ENCODE data around the gene TAGAP.

TAGAP gene

GRCh38 chr6:159071843-159072769, 27.3 kb upstream of the TAGAP start:
- no peak for DNase-seq (ENCODE audit: low read depth in 2 of 2)

- no peak for DNase-seq (ENCODE audit: low read depth in 2 of 2)
These were observed 24.2 kb upstream of the TAGAP start for GRCh38 chr6:159068904-159069578.

GRCh38 chr6:159067334-159067733, 22.5 kb upstream of the TAGAP start:
- DNase-seq (ENCODE audit: low read depth in 2 of 2): no peak

GRCh38 chr6:159066483-159066882, 21.7 kb upstream of the TAGAP start:
- no peak for DNase-seq (ENCODE audit: low read depth in 2 of 2)

GRCh38 chr6:159065759-159066329, 21.1 kb upstream of the TAGAP start:
- no peak for DNase-seq (ENCODE audit: low read depth in 2 of 2)

GRCh38 chr6:159065091-159065490, 20.3 kb upstream of the TAGAP start:
- DNase-seq (ENCODE audit: low read depth in 2 of 2): no peak

- DNase-seq (ENCODE audit: low read depth in 2 of 2): no peak
These were observed 19.7 kb upstream of the TAGAP start for GRCh38 chr6:159064477-159064876.

GRCh38 chr6:159063549-159063948, 18.8 kb upstream of the TAGAP start:
- no peak for DNase-seq (ENCODE audit: low read depth in 2 of 2)

GRCh38 chr6:159062976-159063375, 18.2 kb upstream of the TAGAP start:
- DNase-seq (ENCODE audit: low read depth in 2 of 2): no peak

GRCh38 chr6:159062564-159062945, 17.8 kb upstream of the TAGAP start:
- no peak for DNase-seq (ENCODE audit: low read depth in 2 of 2)

- DNase-seq (ENCODE audit: low read depth in 2 of 2): no peak
These were observed 17.2 kb upstream of the TAGAP start for GRCh38 chr6:159061805-159062563.

- no peak for DNase-seq (ENCODE audit: low read depth in 2 of 2)
These were observed 16.4 kb upstream of the TAGAP start for GRCh38 chr6:159061146-159061545.

- DNase-seq (ENCODE audit: low read depth in 2 of 2): no peak
These were observed 15.2 kb upstream of the TAGAP start for GRCh38 chr6:159059885-159060506.

GRCh38 chr6:159059141-159059540, 14.3 kb upstream of the TAGAP start:
- no peak for DNase-seq (ENCODE audit: low read depth in 2 of 2)

- no peak for DNase-seq (ENCODE audit: low read depth in 2 of 2)
These were observed 12.1 kb upstream of the TAGAP start for GRCh38 chr6:159056899-159057298.

- no peak for DNase-seq (ENCODE audit: low read depth in 2 of 2)
These were observed 11.6 kb upstream of the TAGAP start for GRCh38 chr6:159056432-159056831.

- DNase-seq (ENCODE audit: low read depth in 2 of 2): no peak
These were observed 11.2 kb upstream of the TAGAP start for GRCh38 chr6:159056003-159056402.

GRCh38 chr6:159053781-159054398, 9.1 kb upstream of the TAGAP start:
- no peak for DNase-seq (ENCODE audit: low read depth in 2 of 2)

GRCh38 chr6:159052720-159053119, 7.9 kb upstream of the TAGAP start:
- no peak for DNase-seq (ENCODE audit: low read depth in 2 of 2)

GRCh38 chr6:159047891-159048685, 3.3 kb upstream of the TAGAP start:
- DNase-seq (ENCODE audit: low read depth in 2 of 2): no peak
